PC-3 (cell line): Measurements from ENCODE around the gene CHAT. TPM values are rescaled to one million over a fixed set of nuclear protein-coding genes. Genes with fewer than 3 reads are reported as not detected.

Source experiments
- ATAC-seq: fragments of 200-7000 bp; cut with Tn5 transposase; 2 replicates; pipeline ENCODE4 v1.9.1; 2020; ENCODE audit warnings: mild to moderate bottlenecking, moderate library complexity
- BruUV-seq: library from RNA; stranded (reverse); fragments of 400-500 nt; replicated peaks from 2 replicates; lab custom pipeline; 2021; lab: Mats Ljungman, UMichigan
- CTCF ChIA-PET: fragments of 300-600 bp; sonication (Branson Sonifier 250); formaldehyde crosslinking; loops from one replicate; lab custom pipeline; 2022; ENCODE audit warnings: antibody characterized with exemption; lab: Charles Lee
- POLR2A ChIA-PET: fragments of 300-600 bp; sonication (Branson Sonifier 250); formaldehyde crosslinking; loops from one replicate; lab custom pipeline; 2022; ENCODE audit warnings: antibody characterized with exemption; ENCODE audit not compliant: unreplicated experiment; lab: Charles Lee
- DNase-seq: peaks from one replicate; pipeline ENCODE4 v3.0.0-alpha.2; 2015
- H2AFZ ChIP-seq: fragments of 300-600 bp; sonication (generic); 2 replicates; pipeline ENCODE4 v1.6.0; 2016; ENCODE audit warnings: antibody characterized with exemption, low read length
- H3F3A ChIP-seq: fragments of 300-600 bp; sonication (generic); one replicate; pipeline ENCODE4 v1.6.0; 2017; ENCODE audit warnings: antibody characterized with exemption, low read length, control low read depth, mild to moderate bottlenecking; ENCODE audit not compliant: unreplicated experiment
- H3K27ac ChIP-seq: fragments of 300-600 bp; sonication (generic); 2 replicates; pipeline ENCODE4 v1.5.1; 2016; ENCODE audit warnings: mild to moderate bottlenecking, low read length
- H3K27me3 ChIP-seq: fragments of 300-600 bp; sonication (generic); 2 replicates; pipeline ENCODE4 v1.6.1; 2016; ENCODE audit warnings: low read length, mixed read lengths
- H3K36me3 ChIP-seq: fragments of 300-600 bp; sonication (generic); 2 replicates; pipeline ENCODE4 v1.6.1; 2016; ENCODE audit warnings: low read depth, mixed run types, low read length, mixed read lengths
- H3K4me1 ChIP-seq: fragments of 300-600 bp; sonication (generic); 2 replicates; pipeline ENCODE4 v1.5.1; 2016; ENCODE audit warnings: low read length; ENCODE audit not compliant: insufficient read depth
- H3K4me2 ChIP-seq: fragments of 300-600 bp; sonication (generic); 2 replicates; pipeline ENCODE4 v1.6.0; 2016; ENCODE audit warnings: low read length
- H3K4me3 ChIP-seq: fragments of 300-600 bp; sonication (generic); 2 replicates; pipeline ENCODE4 v1.5.1; 2016; ENCODE audit warnings: mild to moderate bottlenecking, low read length, mixed read lengths
- H3K79me2 ChIP-seq: fragments of 300-600 bp; sonication (generic); 2 replicates; pipeline ENCODE4 v1.6.1; 2017; ENCODE audit warnings: low read length, mixed read lengths
- H3K9ac ChIP-seq: fragments of 300-600 bp; sonication (generic); 2 replicates; pipeline ENCODE4 v1.6.0; 2016; ENCODE audit warnings: mild to moderate bottlenecking, low read length
- H3K9me2 ChIP-seq: fragments of 300-600 bp; sonication (generic); replicated peaks from 2 replicates; pipeline ENCODE4 v1.6.1; 2016; ENCODE audit warnings: mixed run types, low read length, mixed read lengths
- H3K9me3 ChIP-seq: fragments of 300-600 bp; sonication (generic); 2 replicates; pipeline ENCODE4 v1.6.1; 2016; ENCODE audit warnings: low read length, mixed read lengths
- H4K20me1 ChIP-seq: fragments of 300-600 bp; sonication (generic); 2 replicates; pipeline ENCODE4 v1.6.1; 2016; ENCODE audit warnings: low read length, mixed read lengths
- EZH2 ChIP-seq: fragments of 300-600 bp; sonication (generic); IDR thresholded peaks from one replicate; pipeline ENCODE4 v1.6.1; 2017; ENCODE audit warnings: antibody characterized with exemption, mild to moderate bottlenecking, low read length; ENCODE audit not compliant: unreplicated experiment
- EZH2phosphoT487 ChIP-seq: fragments of 300-600 bp; sonication (generic); IDR thresholded peaks from 2 replicates; pipeline ENCODE4 v1.6.1; 2018; ENCODE audit warnings: mild to moderate bottlenecking, antibody characterized with exemption, low read length, borderline replicate concordance
- intact Hi-C: fragments of 100-400 bp; cut with micrococcal nuclease; formaldehyde crosslinking; loops from 2 replicates; pipeline ENCODE4 v1.9.0; 2023
- total RNA-seq: library from RNA; depleted of rRNA; stranded (reverse); fragments of >200 nt; gene quantifications from 2 replicates; pipeline ENCODE4 v1.2.3, GENCODE V29; 2014
- TF ChIP-seq, protein P1 (sequence below): fragments of 300-600 bp; sonication (generic); conservative IDR thresholded peaks from 2 replicates; pipeline ENCODE4 v1.5.1; 2017; ENCODE audit warnings: antibody characterized with exemption, low read depth, mild to moderate bottlenecking, low read length

CHAT gene
- total RNA-seq, 1 experiment from 2014 or later: not detected

GRCh38 chr10:49647985-49648795 lies 34.4 kb downstream of the CHAT start:
- ChIA-PET POLR2A (no interaction called here), CTCF (interaction anchor here (0.7 kb wide), 1 partner anchor 1095 kb away, joined by 3 read pairs; no protein-coding TSS in a partner anchor)
- H3K9me3 ChIP-seq: no peaks in the 10 kb centered on the region
- no peak overlapping the region for H3K9ac ChIP-seq
- no peaks in the 10 kb centered on the region for H3K36me3 ChIP-seq
- intact Hi-C loops: no loop called here
- no peaks in the 10 kb centered on the region for H3K79me2 ChIP-seq
- H2AFZ ChIP-seq: no peak overlapping the region
- TF ChIP-seq EZH2: no peak
- TF ChIP-seq EZH2phosphoT487: no peak
- TF ChIP-seq, protein P1, sequence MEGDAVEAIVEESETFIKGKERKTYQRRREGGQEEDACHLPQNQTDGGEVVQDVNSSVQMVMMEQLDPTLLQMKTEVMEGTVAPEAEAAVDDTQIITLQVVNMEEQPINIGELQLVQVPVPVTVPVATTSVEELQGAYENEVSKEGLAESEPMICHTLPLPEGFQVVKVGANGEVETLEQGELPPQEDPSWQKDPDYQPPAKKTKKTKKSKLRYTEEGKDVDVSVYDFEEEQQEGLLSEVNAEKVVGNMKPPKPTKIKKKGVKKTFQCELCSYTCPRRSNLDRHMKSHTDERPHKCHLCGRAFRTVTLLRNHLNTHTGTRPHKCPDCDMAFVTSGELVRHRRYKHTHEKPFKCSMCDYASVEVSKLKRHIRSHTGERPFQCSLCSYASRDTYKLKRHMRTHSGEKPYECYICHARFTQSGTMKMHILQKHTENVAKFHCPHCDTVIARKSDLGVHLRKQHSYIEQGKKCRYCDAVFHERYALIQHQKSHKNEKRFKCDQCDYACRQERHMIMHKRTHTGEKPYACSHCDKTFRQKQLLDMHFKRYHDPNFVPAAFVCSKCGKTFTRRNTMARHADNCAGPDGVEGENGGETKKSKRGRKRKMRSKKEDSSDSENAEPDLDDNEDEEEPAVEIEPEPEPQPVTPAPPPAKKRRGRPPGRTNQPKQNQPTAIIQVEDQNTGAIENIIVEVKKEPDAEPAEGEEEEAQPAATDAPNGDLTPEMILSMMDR: no peak
- no peak overlapping the region for H3K27ac ChIP-seq
- H4K20me1 ChIP-seq: no peaks in the 10 kb centered on the region
- ATAC-seq (no peak), DNase-seq (no peak)
- no peak overlapping the region for H3K4me2 ChIP-seq
- H3K4me1 ChIP-seq: no peaks in the 10 kb centered on the region
- BruUV-seq: no TSS peak
- H3F3A ChIP-seq: no peaks in the 10 kb centered on the region
- H3K4me3 ChIP-seq: no peak overlapping the region
- H3K9me2 ChIP-seq: no peaks in the 10 kb centered on the region
- peaks cover 97% of the 10 kb centered on the region for H3K27me3 ChIP-seq

DNA sequence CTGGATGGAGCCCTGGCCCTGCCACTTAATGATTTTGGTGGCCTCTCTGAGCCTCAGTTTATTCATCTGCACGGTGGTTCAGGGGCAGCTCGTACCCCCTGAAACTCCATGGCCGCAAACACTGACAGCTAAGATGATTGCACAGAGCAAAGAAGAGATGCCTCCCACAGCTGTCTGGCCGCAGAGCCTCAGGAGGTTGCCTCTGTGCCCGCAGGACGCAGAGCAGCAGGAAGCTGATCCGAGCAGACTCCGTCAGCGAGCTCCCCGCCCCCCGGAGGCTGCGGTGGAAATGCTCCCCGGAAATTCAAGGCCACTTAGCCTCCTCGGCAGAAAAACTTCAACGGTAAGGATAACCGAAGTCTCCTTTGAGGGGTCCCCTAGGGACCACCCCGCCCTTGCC lies 35.5 kb downstream of the CHAT start:
- DNase-seq (no peak), ATAC-seq (no peak)
- Histone ChIP-seq H3K4me1 (no peaks in the 10 kb centered on the region), H3K9ac (no peak overlapping the region), H3K27ac (no peak overlapping the region), H3F3A (no peaks in the 10 kb centered on the region), H3K27me3 (peaks cover 99% of the 10 kb centered on the region), H4K20me1 (no peaks in the 10 kb centered on the region), H3K4me3 (no peak overlapping the region), H3K9me3 (no peaks in the 10 kb centered on the region), H3K79me2 (no peaks in the 10 kb centered on the region), H2AFZ (no peak overlapping the region), H3K9me2 (no peaks in the 10 kb centered on the region), H3K4me2 (no peak overlapping the region), H3K36me3 (no peaks in the 10 kb centered on the region)
- BruUV-seq: no TSS peak
- TF ChIP-seq, protein P1: no peak
- TF ChIP-seq EZH2 (no peak), EZH2phosphoT487 (no peak)
- POLR2A ChIA-PET: no interaction called here
- CTCF ChIA-PET: interaction anchor here (0.7 kb wide), 1 partner anchor 1096 kb away, joined by 3 read pairs; no protein-coding TSS in a partner anchor
- intact Hi-C loops: no loop called here
